CD4-positive, alpha-beta T cell (primary cell): Measurements from ENCODE around the gene TMEM200B. TPM values are rescaled to one million over a fixed set of nuclear protein-coding genes. Genes with fewer than 3 reads are reported as not detected.
"Not testable (repeated sequence)": the region's sequence is repeated elsewhere in the genome, so short reads cannot be mapped to it uniquely, and the experiment has no call there.

Experiments
- ATAC-seq: fragments of 200-7000 bp; cut with Tn5 transposase; one replicate; pipeline ENCODE4 v1.10.0; 2022; ENCODE audit warnings: mild to moderate bottlenecking; ENCODE audit not compliant: poor library complexity
- CTCF ChIA-PET: fragments of 350-600 bp; sonication (Branson Sonifier 250); formaldehyde crosslinking; loops from one replicate; lab custom pipeline; 2021; ENCODE audit warnings: antibody characterized with exemption, inconsistent platforms; lab: Charles Lee
- POLR2A ChIA-PET: fragments of 350-600 bp; sonication (Branson Sonifier 250); formaldehyde crosslinking; loops from one replicate; lab custom pipeline; 2021; ENCODE audit warnings: antibody characterized with exemption, inconsistent platforms; lab: Charles Lee
- DNase-seq, 14 experiments: peaks; one replicate each; pipeline ENCODE4 v3.0.0-alpha.2; 2013 to 2020; ENCODE audit warnings: mixed read lengths in 2 of 14
- H3K27ac ChIP-seq, 2 donors: one replicate each; pipeline versions ENCODE4 v1.5.1 to v1.7.0; 2013; ENCODE audit warnings: low read length in 2 of 2, low read depth in 1 of 2, mild to moderate bottlenecking in 1 of 2
- H3K27me3 ChIP-seq, 2 experiments: 1 replicate in 1 of 2; 2 replicates in 1 of 2; pipeline versions ENCODE4 v1.6.1 to v1.7.0; 2013; ENCODE audit warnings: low read length in 2 of 2, control low read depth in 1 of 2, mild to moderate bottlenecking in 1 of 2, moderate library complexity in 1 of 2; ENCODE audit not compliant: insufficient read depth in 2 of 2, control insufficient read depth in 1 of 2
- H3K36me3 ChIP-seq: one replicate; pipeline ENCODE4 v1.6.1; 2013; ENCODE audit warnings: low read length, control low read depth; ENCODE audit not compliant: insufficient read depth
- H3K4me1 ChIP-seq: one replicate; pipeline ENCODE4 v1.6.1; 2013; ENCODE audit warnings: low read length, control low read depth; ENCODE audit not compliant: insufficient read depth
- H3K4me3 ChIP-seq: one replicate; pipeline ENCODE4 v1.5.1; 2013; ENCODE audit warnings: mild to moderate bottlenecking, low read length, moderate library complexity
- H3K9me3 ChIP-seq, 2 experiments: 1 replicate in 1 of 2; 2 replicates in 1 of 2; pipeline versions ENCODE4 v1.6.1 to v1.7.0; 2013; ENCODE audit warnings: low read length in 2 of 2, mild to moderate bottlenecking in 2 of 2, control low read depth in 1 of 2, moderate library complexity in 1 of 2; ENCODE audit not compliant: control insufficient read depth in 1 of 2, insufficient read depth in 1 of 2
- H3K27ac Mint-ChIP-seq: one replicate; pipeline ENCODE4 v1.8.0; 2020; ENCODE audit warnings: mixed read lengths
- H3K27me3 Mint-ChIP-seq: one replicate; pipeline ENCODE4 v1.8.0; 2021; ENCODE audit warnings: mixed read lengths
- H3K36me3 Mint-ChIP-seq: one replicate; pipeline ENCODE4 v1.8.0; 2021; ENCODE audit warnings: low read depth, mixed read lengths
- H3K4me1 Mint-ChIP-seq: one replicate; pipeline ENCODE4 v1.8.0; 2021; ENCODE audit warnings: low read depth, mixed read lengths
- H3K4me3 Mint-ChIP-seq: one replicate; pipeline ENCODE4 v1.8.0; 2020; ENCODE audit warnings: mild to moderate bottlenecking, mixed read lengths
- H3K9me3 Mint-ChIP-seq: one replicate; pipeline ENCODE4 v1.8.0; 2020; ENCODE audit warnings: mixed read lengths
- CTCF ChIP-seq: fragments of 200-600 bp; IDR thresholded peaks from one replicate; pipeline ENCODE4 v1.8.0; 2022; ENCODE audit warnings: antibody characterized with exemption, mild to moderate bottlenecking
- intact Hi-C, 2 experiments: fragments of 100-400 bp; cut with DNase I in 1 of 2; cut with micrococcal nuclease in 1 of 2; formaldehyde crosslinking; loops; one replicate each; pipeline versions ENCODE4 v1.15.1 to v1.9.0; 2023 to 2025; cut with DNase I, micrococcal nuclease
- total RNA-seq, 174 experiments: library from RNA in 2 of 174; stranded (reverse) in 2 of 174; gene quantifications; one replicate each; pipeline ENCODE4 v1.2.3 and lab custom pipeline; 2021 to 2026

The TMEM200B gene
- total RNA-seq, 2 experiments from 2014 or later: not detected

GRCh38 chr1:29112705-29113412 lies 10.8 kb downstream of the TMEM200B start:
- ChIA-PET CTCF (no interaction called here), POLR2A (interaction anchor here (0.8 kb wide), 1 partner anchor 9 kb away, joined by 6 read pairs; no protein-coding TSS in a partner anchor)
- H3K4me3 ChIP-seq: no peak overlapping the region
- H3K4me1 ChIP-seq: no peaks in the 10 kb centered on the region
- H3K9me3 Mint-ChIP-seq: no peaks in the 10 kb centered on the region
- intact Hi-C loops: no loop called here
- no peak for DNase-seq
- ATAC-seq: no peak
- no peak for TF ChIP-seq CTCF
- H3K36me3 Mint-ChIP-seq: peaks cover 87% of the 10 kb centered on the region
- no peak overlapping the region for H3K4me3 Mint-ChIP-seq
- no peak overlapping the region for H3K27ac Mint-ChIP-seq
- no peaks in the 10 kb centered on the region for H3K4me1 Mint-ChIP-seq
- H3K27me3 ChIP-seq: no peaks in the 10 kb centered on the region
- H3K36me3 ChIP-seq: peaks cover 88% of the 10 kb centered on the region
- H3K27me3 Mint-ChIP-seq: no peaks in the 10 kb centered on the region
- H3K9me3 ChIP-seq: no peaks in the 10 kb centered on the region
- H3K27ac ChIP-seq: no peak overlapping the region

- H3K27me3 ChIP-seq, H3K9me3 Mint-ChIP-seq, ATAC-seq, CTCF ChIA-PET, H3K9me3 ChIP-seq, H3K27me3 Mint-ChIP-seq, H3K4me1 Mint-ChIP-seq, H3K4me1 ChIP-seq, intact Hi-C loops, DNase-seq, H3K27ac ChIP-seq, H3K4me3 ChIP-seq, POLR2A ChIA-PET, H3K4me3 Mint-ChIP-seq, H3K27ac Mint-ChIP-seq: not testable (repeated sequence)
- peaks cover 75% of the 10 kb centered on the region for H3K36me3 Mint-ChIP-seq
- H3K36me3 ChIP-seq: peaks cover 54% of the 10 kb centered on the region
These were observed 15.7 kb downstream of the TMEM200B start for GRCh38 chr1:29108041-29108440.

GRCh38 chr1:29105822-29106221 lies 17.9 kb downstream of the TMEM200B start:
- H3K27me3 ChIP-seq: no peaks in the 10 kb centered on the region
- peaks cover 73% of the 10 kb centered on the region for H3K36me3 Mint-ChIP-seq
- H3K9me3 Mint-ChIP-seq: no peaks in the 10 kb centered on the region

More at GRCh38 chr1:29105822-29106221, 17.9 kb downstream of the TMEM200B start:
- Histone ChIP-seq H3K4me1 (no peaks in the 10 kb centered on the region), H3K4me3 (no peak overlapping the region), H3K9me3 (no peaks in the 10 kb centered on the region), H3K36me3 (peaks cover 50% of the 10 kb centered on the region), H3K27ac (no peak overlapping the region)
- ChIA-PET CTCF (interaction anchor here (0.6 kb wide), 1 partner anchor 80 kb away, joined by 3 read pairs; no protein-coding TSS in a partner anchor), POLR2A (interaction anchor here (1.0 kb wide), 1 partner anchor 15 kb away, joined by 3 read pairs; no protein-coding TSS in a partner anchor)
- intact Hi-C loops: no loop called here
- H3K27me3 Mint-ChIP-seq: no peaks in the 10 kb centered on the region
- no peak for TF ChIP-seq CTCF
- no peak for DNase-seq
- H3K27ac Mint-ChIP-seq: no peak overlapping the region
- no peaks in the 10 kb centered on the region for H3K4me1 Mint-ChIP-seq
- no peak for ATAC-seq
- H3K4me3 Mint-ChIP-seq: no peak overlapping the region
